T47D (cell line): Measurements from ENCODE around the gene NEUROD4.
A peak's percentile ranks its signal among the peaks of the same experiment; 100 is the strongest.

Experiments used
- DNase-seq, 2 experiments: peaks; one replicate each; pipeline versions ENCODE4 v3.0.0 to v3.0.0-alpha.2; 2011 to 2012; ENCODE audit warnings: low read depth in 1 of 2, low spot score in 1 of 2
- JUND ChIP-seq: IDR thresholded peaks from 2 replicates; pipeline ENCODE4 v1.6.1; 2012; ENCODE audit warnings: low read depth
- in situ Hi-C: cut with HindIII; loops from 2 replicates; pipeline ENCODE4 v1.10.0; 2016; ENCODE audit warnings: low sequenced_read_pairs, low pct_unique_long_range_greater_than_20kb

The NEUROD4 gene

DNA sequence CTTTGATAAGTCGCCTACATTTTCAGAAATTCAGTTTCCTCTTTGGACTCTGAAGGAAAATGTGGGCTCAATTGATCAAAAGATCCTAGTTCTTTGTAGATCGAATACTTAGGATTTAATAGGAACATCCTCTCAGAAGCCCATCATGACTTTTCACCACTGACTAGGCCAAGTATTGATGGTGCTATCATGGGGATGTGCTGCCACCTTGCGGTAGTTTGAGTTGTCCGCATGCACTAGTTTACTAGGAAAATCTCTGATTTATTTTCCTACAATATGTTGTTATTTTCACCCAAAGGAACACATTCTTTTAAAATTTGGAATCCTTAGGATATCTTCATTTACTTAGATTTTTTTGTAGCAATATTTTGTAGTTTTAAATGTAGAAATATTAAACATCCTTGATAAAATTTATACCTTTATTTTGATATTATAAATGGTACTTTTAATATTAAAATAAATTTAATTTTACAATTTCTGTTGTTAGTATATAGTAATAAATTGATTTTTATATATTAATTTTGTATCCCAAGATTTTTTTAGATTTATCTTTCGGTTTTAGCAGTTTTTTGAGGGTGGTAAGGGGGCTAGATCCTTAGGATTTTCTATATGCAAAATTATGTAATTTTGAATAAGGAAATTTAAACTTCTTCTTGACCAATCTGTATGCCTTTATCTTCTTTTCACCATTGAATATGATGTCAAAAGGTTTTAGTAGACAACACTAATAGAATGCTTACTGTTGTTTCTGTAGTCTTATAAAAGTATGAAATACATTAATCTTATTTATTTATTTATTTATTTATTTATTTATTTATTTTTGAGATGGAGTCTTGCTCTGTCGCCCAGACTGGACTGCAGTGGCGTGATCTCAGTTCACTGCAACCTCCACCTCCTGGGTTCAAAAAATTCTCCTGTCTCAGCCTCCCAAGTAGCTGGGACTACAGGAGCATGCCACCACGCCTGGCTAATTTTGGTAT is 53.6 kb downstream of the NEUROD4 start:
- in situ Hi-C loops, result no loop called here
- peak; percentile 59 to 83 for DNase-seq
- no peak for TF ChIP-seq JUND

DNA sequence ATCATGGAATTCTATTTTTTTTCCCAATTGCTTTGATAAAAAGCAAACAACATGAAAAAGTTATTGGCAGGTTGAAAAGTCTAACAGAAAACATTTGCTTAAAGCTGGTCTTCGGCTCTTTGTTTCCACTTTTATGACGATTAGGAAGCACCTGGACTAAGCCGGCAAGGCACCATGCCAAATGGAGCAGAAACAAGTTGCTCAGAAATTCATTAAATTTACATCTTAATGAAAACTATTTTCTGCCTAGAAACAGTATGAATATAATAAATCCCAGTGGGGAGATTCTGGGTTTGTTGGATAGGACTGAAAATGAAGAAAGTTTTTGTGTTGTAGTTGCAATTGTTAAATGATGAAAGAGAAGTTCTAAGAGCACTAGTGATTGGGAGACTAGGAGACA is 55.0 kb downstream of the NEUROD4 start:
- no peak for DNase-seq
- no peak for TF ChIP-seq JUND
- in situ Hi-C loops, result no loop called here
